ENCODE data around the gene TBC1D1.

TBC1D1 gene

DNA sequence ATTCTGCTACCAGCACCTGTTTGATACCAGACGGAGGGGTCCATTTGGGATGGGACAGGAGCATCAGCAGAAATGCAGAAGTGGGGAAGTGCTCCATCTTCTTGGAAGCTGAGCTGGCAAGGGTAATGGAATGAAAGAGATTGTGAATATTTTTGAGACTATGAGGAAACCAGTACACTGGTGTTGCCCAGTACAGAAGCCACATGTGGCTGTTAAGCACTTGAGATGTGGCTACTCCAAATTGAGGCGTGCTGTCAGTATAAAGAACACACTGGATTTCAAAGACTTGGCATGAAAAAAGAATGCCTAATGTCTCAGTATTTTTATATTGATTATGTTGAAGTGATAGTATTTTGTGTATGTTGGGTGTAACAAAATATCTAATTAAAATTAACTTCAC, 222.7 kb downstream of the TBC1D1 start:
- H3K27me3 ChIP-seq: no peaks in the 10 kb centered on the region
- TF ChIP-seq, protein P1, sequence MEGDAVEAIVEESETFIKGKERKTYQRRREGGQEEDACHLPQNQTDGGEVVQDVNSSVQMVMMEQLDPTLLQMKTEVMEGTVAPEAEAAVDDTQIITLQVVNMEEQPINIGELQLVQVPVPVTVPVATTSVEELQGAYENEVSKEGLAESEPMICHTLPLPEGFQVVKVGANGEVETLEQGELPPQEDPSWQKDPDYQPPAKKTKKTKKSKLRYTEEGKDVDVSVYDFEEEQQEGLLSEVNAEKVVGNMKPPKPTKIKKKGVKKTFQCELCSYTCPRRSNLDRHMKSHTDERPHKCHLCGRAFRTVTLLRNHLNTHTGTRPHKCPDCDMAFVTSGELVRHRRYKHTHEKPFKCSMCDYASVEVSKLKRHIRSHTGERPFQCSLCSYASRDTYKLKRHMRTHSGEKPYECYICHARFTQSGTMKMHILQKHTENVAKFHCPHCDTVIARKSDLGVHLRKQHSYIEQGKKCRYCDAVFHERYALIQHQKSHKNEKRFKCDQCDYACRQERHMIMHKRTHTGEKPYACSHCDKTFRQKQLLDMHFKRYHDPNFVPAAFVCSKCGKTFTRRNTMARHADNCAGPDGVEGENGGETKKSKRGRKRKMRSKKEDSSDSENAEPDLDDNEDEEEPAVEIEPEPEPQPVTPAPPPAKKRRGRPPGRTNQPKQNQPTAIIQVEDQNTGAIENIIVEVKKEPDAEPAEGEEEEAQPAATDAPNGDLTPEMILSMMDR (IDR thresholded peaks at IDR 0.05; ENCODE audit: low read depth, low read length): no peak

DNA sequence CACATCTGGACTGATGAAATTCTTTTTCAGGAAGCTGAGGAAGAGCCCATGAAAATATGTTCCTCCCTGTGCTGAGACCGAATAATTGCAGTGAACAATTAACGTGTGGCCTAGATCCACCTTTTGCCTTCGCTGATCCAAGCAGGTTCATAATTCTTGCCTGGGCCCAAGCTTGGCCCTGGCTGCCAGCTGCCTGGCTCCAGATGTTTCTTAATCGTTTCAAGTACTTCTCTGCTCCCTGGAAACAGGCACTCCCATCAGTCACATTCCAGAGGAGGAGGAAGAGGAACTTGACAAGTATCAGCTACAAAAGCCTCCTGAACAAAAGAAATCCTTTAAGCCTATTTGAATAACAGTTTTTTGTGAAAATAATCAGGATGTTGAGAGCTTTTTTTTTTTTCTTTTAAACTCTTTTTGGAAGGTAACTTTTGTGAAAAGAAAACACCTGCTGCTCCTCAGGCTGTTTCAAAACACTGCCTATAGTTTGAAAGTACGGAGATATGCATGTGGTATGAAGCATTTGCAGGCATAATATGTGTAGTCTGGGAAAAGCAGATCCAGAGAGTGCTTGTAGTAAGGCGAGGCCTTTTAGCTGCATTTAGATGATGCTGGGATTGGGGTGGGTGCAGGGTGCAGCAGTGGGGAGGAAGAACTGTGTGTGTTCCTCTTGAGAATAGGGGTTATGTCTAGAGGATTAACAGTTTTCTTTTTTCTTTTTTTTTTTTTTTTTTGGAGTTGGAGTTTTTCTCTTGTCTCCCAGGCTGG, 223.7 kb downstream of the TBC1D1 start:
- no peak for DNase-seq
- H3K27me3 ChIP-seq: no peaks in the 10 kb centered on the region
- TF ChIP-seq, protein P1 (IDR thresholded peaks at IDR 0.05; ENCODE audit: low read depth, low read length): no peak
- H3K4me3 ChIP-seq (ENCODE audit: low read depth, low read length): no peak overlapping the region
- H3K4me1 ChIP-seq: no peaks in the 10 kb centered on the region
- H3K9me3 ChIP-seq: no peaks in the 10 kb centered on the region
- H3K36me3 ChIP-seq: no peaks in the 10 kb centered on the region

More for the DNA sequence above, 222.7 kb downstream of the TBC1D1 start:
- DNase-seq: no peak
- Histone ChIP-seq H3K36me3 (no peaks in the 10 kb centered on the region), H3K9me3 (no peaks in the 10 kb centered on the region; the same call in 1 of the 2 replicates), H3K4me1 (no peaks in the 10 kb centered on the region), H3K4me3 (ENCODE audit: low read depth, low read length) (no peak overlapping the region)

DNA sequence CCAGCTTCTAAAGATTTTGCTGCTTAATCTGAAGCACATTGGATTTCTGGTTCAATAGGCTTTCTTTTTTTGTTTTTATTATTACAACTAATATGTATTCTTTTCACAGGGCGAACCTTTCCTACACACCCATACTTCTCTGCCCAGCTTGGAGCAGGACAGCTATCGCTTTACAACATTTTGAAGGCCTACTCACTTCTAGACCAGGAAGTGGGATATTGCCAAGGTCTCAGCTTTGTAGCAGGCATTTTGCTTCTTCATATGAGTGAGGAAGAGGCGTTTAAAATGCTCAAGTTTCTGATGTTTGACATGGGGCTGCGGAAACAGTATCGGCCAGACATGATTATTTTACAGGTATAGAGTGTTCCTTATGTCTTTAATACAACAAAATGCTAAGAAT, 224.7 kb downstream of the TBC1D1 start:
- Histone ChIP-seq H3K4me1 (0 out of 2 replicates have a peak, but pooled peaks cover 3% of the 10 kb centered on the region), H3K27me3 (no peaks in the 10 kb centered on the region), H3K9me3 (no peaks in the 10 kb centered on the region), H3K36me3 (no peaks in the 10 kb centered on the region), H3K4me3 (ENCODE audit: low read depth, low read length) (no peak overlapping the region)
- TF ChIP-seq, protein P1 (IDR thresholded peaks at IDR 0.05; ENCODE audit: low read depth, low read length): no peak
- no peak for DNase-seq

DNA sequence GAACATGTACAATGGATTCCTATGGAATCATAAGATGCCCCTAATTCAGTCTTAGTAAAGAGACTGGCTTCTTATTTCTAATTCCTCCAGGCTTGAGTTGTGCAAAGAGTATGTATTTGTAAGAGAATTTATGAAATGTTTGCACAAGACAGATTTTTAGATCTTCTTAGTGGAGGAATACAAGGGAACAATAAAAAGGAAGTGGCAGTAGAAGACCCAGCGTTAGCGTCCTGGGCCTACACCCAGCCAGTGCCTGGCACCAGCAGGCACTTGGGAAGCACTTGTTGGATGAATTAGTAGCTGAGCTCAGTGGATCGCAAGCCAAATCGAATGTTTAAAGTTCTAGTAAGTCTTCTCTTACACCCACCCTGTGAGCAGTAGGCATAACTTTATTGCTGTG, 226.7 kb downstream of the TBC1D1 start:
- TF ChIP-seq, protein P1 (IDR thresholded peaks at IDR 0.05; ENCODE audit: low read depth, low read length): no peak
- no peak for DNase-seq
- Histone ChIP-seq H3K9me3 (no peaks in the 10 kb centered on the region), H3K4me3 (ENCODE audit: low read depth, low read length) (no peak overlapping the region), H3K27me3 (no peaks in the 10 kb centered on the region), H3K36me3 (no peaks in the 10 kb centered on the region), H3K4me1 (0 out of 2 replicates have a peak, but pooled peaks cover 3% of the 10 kb centered on the region)

DNA sequence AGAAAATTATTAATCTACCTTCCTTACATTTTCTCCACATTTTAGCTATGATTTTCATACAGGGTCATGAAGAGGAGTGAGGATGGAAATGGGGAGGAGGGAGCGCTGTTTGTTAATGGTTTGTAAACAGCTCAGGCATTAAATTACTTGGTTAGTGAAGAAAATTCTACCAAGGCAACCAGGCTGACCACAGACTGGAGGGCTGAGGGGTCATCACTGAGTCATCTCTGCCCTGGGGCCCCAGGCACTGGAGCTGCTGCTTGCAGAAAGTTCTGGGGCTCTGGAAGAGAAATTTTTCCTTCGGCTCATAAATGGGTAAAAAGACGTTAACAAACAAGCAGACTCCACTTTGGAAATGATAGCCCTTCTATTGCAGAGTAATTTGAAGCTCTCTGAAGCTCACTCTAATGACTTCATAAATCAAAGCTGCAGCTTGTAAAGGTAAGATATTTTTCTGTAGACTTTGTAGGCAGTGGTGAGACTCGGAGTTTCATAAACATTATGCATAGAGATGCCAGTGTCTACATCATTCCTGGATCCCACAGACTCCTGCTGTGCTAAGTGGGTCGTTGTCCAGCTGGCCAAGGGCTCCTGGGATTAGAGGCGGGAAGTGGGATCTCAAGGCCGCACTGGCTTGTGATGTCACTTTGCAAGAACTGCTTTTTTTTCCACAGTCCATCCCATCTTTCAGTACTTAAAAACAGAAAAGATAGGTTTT, 228.9 kb downstream of the TBC1D1 start:
- H3K27me3 ChIP-seq: no peaks in the 10 kb centered on the region
- TF ChIP-seq, protein P1 (IDR thresholded peaks at IDR 0.05; ENCODE audit: low read depth, low read length): no peak
- 0 out of 2 replicates have a peak, but pooled peaks cover 3% of the 10 kb centered on the region for H3K4me1 ChIP-seq
- H3K4me3 ChIP-seq (ENCODE audit: low read depth, low read length): no peak overlapping the region
- no peaks in the 10 kb centered on the region for H3K9me3 ChIP-seq
- no peaks in the 10 kb centered on the region for H3K36me3 ChIP-seq
- DNase-seq: no peak

DNA sequence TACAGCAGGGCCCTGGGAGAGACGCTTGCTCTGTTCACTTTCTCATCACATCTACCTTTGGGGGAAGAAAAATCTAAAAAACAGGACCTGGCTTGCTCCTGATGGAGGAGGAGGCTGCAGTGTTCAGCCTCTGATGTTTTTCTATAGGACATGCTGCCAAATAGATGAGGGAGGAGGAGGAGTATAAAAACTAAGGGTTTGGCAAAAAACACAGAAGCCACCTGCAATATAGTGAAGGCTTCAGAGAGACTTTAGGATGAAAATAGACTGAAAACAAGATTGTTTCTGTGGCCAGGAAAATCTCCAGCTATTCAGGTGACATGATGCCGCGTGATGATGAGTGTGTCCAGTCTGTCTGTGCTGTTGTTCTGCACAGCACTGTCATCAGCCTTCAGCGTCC, 229.9 kb downstream of the TBC1D1 start:
- TF ChIP-seq, protein P1 (IDR thresholded peaks at IDR 0.05; ENCODE audit: low read depth, low read length): no peak
- no peak for DNase-seq
- Histone ChIP-seq H3K9me3 (no peaks in the 10 kb centered on the region), H3K4me3 (ENCODE audit: low read depth, low read length) (no peak overlapping the region), H3K36me3 (no peaks in the 10 kb centered on the region), H3K4me1 (0 out of 2 replicates have a peak, but pooled peaks cover 3% of the 10 kb centered on the region), H3K27me3 (no peaks in the 10 kb centered on the region)
